B cell (primary cell): ENCODE data around the gene TSPAN5.

Source experiments
- CTCF ChIP-seq: fragments of 200-600 bp; IDR thresholded peaks from one replicate; pipeline ENCODE4 v1.8.0; 2022; ENCODE audit warnings: antibody characterized with exemption, mild to moderate bottlenecking
- EZH2 ChIP-seq: IDR thresholded peaks from 2 replicates; pipeline ENCODE4 v1.6.1; 2012; ENCODE audit warnings: borderline replicate concordance, low read depth, mild to moderate bottlenecking, moderate library complexity, low read length; ENCODE audit not compliant: insufficient read depth, poor library complexity, severe bottlenecking

GRCh38 chr4:98444371-98444770 lies 214.0 kb downstream of the TSPAN5 start:
- TF ChIP-seq CTCF (no peak), EZH2 (no peak)
